Chondrocyte (in vitro differentiated cells): ENCODE measurements around the gene EPDR1. TPM values are rescaled to one million over a fixed set of nuclear protein-coding genes. Genes with fewer than 3 reads are reported as not detected.

Experiments
- DNase-seq: peaks from one replicate; pipeline ENCODE4 v3.0.0; 2021; ENCODE audit warnings: mixed read lengths, low spot score
- H3K27ac Mint-ChIP-seq: one replicate; pipeline ENCODE4 v1.8.0; 2021; ENCODE audit warnings: mild to moderate bottlenecking, moderate library complexity, mixed read lengths; ENCODE audit not compliant: unreplicated experiment
- H3K27me3 Mint-ChIP-seq: 2 replicates; pipeline ENCODE4 v1.8.0; 2021; ENCODE audit warnings: low read depth, mixed read lengths
- H3K36me3 Mint-ChIP-seq: 2 replicates; pipeline ENCODE4 v1.8.0; 2021; ENCODE audit warnings: low read depth, mixed read lengths
- H3K4me1 Mint-ChIP-seq: 2 replicates; pipeline ENCODE4 v1.8.0; 2021; ENCODE audit warnings: low read depth, mild to moderate bottlenecking, mixed read lengths
- H3K4me3 Mint-ChIP-seq: one replicate; pipeline ENCODE4 v1.8.0; 2021; ENCODE audit warnings: mild to moderate bottlenecking, moderate library complexity, mixed read lengths; ENCODE audit not compliant: unreplicated experiment
- H3K9me3 Mint-ChIP-seq: 2 replicates; pipeline ENCODE4 v1.8.0; 2021; ENCODE audit warnings: low read depth, mixed read lengths
- total RNA-seq: library from RNA; stranded (reverse); gene quantifications from 3 replicates; pipeline ENCODE4 v1.2.1, GENCODE V29; 2021
- TF ChIP-seq, protein P1 (sequence below): fragments of 200-600 bp; sonication (generic); IDR thresholded peaks from 2 replicates; pipeline ENCODE4 v1.5.0; 2021; ENCODE audit warnings: antibody characterized with exemption, mild to moderate bottlenecking, moderate library complexity

Gene EPDR1
- total RNA-seq, 1 donor from 2014 or later: 28.9 TPM

DNA sequence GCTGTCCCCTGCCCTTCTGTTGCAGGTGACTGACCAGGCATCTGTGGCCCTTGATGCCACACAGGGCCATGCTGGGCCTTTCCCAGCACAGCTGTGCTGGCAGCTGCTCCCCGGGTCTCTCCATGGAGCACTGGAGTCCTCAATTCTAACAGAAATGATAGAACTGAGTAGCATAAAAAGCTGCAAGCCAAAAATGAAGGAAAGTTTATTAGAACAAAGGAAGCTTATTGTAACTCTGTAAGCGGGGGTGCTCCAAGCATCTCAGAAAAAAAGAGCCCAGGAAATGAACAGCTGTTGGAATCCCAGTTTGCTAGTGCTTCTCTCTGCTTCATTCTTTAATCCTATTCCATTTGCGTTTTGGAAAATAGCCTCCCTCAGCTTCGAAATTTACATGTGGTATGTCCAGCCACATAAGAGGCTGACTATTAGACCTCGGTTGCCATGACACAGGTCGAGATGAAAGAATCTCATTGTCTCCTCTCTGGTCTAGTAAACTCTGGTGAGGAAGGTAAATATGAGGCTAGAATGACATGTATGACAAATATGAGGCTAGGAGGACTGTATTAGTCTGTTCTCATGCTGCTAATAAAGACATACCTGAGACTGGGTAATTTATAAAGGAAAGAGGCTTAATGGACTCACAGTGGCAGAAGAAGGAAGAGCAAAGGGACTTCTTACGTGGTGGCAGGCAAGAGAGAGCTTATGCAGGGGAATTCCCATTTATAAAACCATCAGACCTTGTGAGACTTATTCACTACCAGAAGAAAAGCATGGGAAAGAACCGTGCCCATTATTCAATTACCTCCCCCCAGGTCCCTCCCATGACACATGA, 23.7 kb downstream of the EPDR1 start:
- Mint-ChIP-seq H3K4me1 (peaks cover 11% of the 10 kb centered on the region), H3K27me3 (no peaks in the 10 kb centered on the region), H3K36me3 (no peaks in the 10 kb centered on the region), H3K4me3 (no peak overlapping the region), H3K27ac (no peak overlapping the region), H3K9me3 (peaks cover 5% of the 10 kb centered on the region)
- no peak for DNase-seq
- TF ChIP-seq, protein P1, sequence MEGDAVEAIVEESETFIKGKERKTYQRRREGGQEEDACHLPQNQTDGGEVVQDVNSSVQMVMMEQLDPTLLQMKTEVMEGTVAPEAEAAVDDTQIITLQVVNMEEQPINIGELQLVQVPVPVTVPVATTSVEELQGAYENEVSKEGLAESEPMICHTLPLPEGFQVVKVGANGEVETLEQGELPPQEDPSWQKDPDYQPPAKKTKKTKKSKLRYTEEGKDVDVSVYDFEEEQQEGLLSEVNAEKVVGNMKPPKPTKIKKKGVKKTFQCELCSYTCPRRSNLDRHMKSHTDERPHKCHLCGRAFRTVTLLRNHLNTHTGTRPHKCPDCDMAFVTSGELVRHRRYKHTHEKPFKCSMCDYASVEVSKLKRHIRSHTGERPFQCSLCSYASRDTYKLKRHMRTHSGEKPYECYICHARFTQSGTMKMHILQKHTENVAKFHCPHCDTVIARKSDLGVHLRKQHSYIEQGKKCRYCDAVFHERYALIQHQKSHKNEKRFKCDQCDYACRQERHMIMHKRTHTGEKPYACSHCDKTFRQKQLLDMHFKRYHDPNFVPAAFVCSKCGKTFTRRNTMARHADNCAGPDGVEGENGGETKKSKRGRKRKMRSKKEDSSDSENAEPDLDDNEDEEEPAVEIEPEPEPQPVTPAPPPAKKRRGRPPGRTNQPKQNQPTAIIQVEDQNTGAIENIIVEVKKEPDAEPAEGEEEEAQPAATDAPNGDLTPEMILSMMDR: no peak

DNA sequence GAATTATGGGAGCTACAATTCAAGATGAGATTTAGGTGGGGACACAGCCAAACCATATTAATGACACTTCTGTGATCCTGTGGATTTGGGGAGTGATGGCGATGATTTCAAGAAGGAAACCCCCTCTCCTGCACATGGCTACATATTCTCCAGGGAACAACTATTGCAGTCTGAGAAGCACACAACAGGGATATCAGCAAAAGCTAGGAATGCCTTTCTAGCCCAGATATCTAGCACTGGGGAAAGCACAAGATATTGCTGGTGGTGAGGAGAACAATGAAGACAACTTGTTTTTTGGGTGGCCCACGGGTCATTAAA, 24.3 kb downstream of the EPDR1 start:
- Mint-ChIP-seq H3K4me1 (peaks cover 11% of the 10 kb centered on the region), H3K4me3 (no peak overlapping the region), H3K36me3 (no peaks in the 10 kb centered on the region), H3K27me3 (no peaks in the 10 kb centered on the region), H3K27ac (no peak overlapping the region), H3K9me3 (peaks cover 5% of the 10 kb centered on the region)
- DNase-seq: no peak
- TF ChIP-seq, protein P1: no peak

DNA sequence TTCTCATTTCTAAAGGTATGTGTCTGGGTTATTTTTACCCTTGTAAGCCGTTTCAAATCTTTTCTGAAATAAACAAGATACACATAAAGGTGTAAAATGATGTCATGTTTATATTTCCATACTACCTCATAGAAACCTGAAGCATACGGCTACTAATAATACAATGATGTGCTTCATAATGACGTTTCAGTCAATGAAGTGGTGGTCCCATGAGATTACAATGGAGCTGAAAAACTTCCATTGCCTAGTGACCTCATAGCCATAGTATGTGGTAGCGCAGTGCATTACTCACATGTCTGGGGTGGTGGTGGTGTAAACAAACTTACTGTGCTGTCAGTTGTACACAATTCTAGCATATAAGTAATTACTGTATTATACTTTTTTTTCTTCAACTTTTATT, 24.9 kb downstream of the EPDR1 start:
- TF ChIP-seq, protein P1: no peak
- H3K4me3 Mint-ChIP-seq: no peak overlapping the region
- H3K27me3 Mint-ChIP-seq: no peaks in the 10 kb centered on the region
- H3K36me3 Mint-ChIP-seq: no peaks in the 10 kb centered on the region
- H3K9me3 Mint-ChIP-seq: peaks cover 5% of the 10 kb centered on the region
- H3K27ac Mint-ChIP-seq: no peak overlapping the region
- H3K4me1 Mint-ChIP-seq: peaks cover 11% of the 10 kb centered on the region
- no peak for DNase-seq

DNA sequence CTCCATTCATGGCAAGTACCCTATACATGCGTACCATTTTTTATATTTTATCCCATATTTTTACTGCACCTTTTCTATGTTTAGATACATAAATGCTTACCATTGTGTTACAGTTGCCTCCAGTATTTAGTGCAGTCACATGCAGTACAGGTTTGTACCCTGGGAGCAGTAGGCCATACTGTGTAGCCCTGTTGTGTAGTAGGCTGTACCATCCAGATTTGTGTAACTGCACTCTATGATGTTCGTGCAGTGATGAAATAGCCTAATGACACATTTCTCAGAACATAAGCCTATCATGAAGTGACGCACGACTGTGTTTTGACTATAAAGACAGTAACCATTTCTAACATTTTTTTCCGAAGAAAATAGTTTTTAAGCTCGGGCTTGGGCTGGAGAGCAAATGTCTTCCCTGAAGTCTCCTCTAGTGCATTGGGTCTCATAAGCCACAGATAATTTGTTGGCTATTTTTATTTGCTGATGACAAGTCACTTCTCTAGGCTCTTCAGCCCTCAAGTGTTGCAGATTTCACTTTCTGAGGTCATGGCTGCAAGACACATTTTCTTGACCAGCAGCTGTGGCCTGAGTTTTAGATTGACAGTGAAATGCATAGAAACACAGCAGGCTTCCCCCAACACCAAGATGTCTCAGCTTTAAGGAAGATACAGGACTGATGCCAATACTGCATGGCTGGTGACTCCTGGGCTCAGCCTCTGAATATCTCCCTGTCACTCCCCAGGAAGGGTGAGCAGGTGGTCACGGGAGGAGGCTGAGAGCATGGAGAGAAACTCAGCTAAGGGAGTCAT, 26.9 kb downstream of the EPDR1 start:
- Mint-ChIP-seq H3K27me3 (no peaks in the 10 kb centered on the region), H3K4me3 (no peak overlapping the region), H3K4me1 (peaks cover 8% of the 10 kb centered on the region), H3K9me3 (peaks cover 5% of the 10 kb centered on the region), H3K27ac (no peak overlapping the region), H3K36me3 (no peaks in the 10 kb centered on the region)
- TF ChIP-seq, protein P1: no peak
- DNase-seq: no peak

DNA sequence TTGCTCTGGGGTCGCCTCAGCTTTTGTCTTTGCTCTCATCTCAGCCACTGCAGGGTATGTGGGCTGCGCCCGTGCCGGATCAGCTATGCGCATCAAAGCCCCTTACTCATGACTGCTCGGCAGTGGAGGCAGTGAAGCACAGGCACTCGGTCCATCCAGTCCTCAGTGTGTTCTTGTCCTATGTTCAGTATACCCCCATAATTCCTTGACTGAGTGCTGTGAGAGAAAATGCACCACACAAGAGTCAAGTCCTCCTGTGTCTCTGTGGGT, 27.4 kb downstream of the EPDR1 start:
- Mint-ChIP-seq H3K27me3 (no peaks in the 10 kb centered on the region), H3K36me3 (peaks cover under 1% of the 10 kb centered on the region), H3K4me1 (peaks cover 5% of the 10 kb centered on the region), H3K4me3 (no peak overlapping the region), H3K27ac (no peak overlapping the region), H3K9me3 (peaks cover 5% of the 10 kb centered on the region)
- DNase-seq: no peak
- TF ChIP-seq, protein P1: no peak
